ENCODE data around the gene KLC1.

The KLC1 gene

DNA sequence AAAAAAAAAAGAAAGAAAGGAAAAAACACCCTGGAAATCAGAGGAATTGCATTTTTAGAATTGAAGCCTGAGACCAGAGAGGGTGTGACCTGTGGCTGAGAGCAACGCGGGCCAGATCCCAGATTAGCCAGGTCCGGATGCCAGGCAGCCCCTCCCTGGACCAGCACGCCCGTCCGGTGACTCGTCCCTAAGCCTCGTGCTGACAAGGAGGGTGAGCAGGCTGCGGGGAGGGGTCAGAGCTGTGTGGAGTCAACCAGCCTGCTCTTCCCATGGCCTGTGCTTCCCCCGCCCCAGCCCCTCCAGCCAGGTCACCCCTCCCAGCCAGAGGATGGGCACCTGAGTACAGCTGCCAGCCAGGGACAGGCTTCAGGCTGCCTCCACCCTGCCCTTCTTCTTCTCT lies 4.2 kb upstream of the KLC1 start:
- peak; percentile 81 for DNase-seq (ENCODE audit: low spot score)
- POLR2A ChIA-PET (ENCODE audit: low non-redundant PET), result no interaction called here
- no peak for TF ChIP-seq CTCF (conservative IDR thresholded peaks at IDR 0.05; ENCODE audit: low read depth)
- CTCF ChIA-PET, result interaction anchor here (0.5 kb wide), 1 partner anchor 28 kb away, joined by 5 read pairs; no protein-coding TSS in a partner anchor
- H3K27ac ChIP-seq, result peak overlapping the region; percentile 97

DNA sequence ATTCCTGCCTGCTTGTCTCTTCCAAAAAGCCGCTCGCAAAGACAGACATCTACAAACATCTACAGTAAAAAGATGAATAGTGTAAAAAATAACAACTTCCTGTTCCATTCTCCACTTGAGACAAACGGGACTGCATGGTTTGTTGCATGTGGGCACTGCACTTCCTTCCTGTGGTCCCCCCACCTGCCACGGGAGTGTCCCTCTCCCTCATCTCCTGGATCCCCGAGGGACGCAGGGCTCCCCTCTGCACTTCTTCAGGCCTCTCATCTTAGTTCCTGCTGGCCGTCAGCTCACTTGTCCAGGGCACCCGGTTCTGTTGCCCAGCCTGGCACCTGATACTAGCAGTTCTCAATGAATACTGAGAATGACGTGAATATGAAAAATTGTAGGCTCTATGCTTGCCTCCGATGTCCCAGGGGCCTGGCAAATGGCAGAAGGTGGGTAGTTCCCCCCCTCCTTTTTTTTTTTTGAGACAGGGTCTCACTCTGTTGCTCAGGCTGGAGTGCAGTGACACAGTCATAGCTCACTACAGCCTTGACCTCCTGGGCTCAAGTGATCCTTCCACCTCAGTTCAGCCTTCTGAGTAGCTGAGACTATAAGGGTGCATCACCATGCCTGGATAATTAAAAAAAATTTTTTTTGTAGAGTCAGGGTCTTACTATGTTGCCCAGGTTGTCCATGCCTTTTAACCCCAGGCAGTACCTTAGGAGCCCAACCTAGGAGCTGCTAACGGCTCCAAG lies 3.5 kb upstream of the KLC1 start:
- CTCF ChIA-PET, result no interaction called here
- no peak for TF ChIP-seq CTCF (conservative IDR thresholded peaks at IDR 0.05; ENCODE audit: low read depth)
- POLR2A ChIA-PET (ENCODE audit: low non-redundant PET), result no interaction called here
- no peak for DNase-seq (ENCODE audit: low spot score)
- peak overlapping the region; percentile 97 for H3K27ac ChIP-seq

GRCh38 chr14:103626146-103626850 lies 2.7 kb upstream of the KLC1 start:
- peak overlapping the region; percentile 97 for H3K27ac ChIP-seq
- CTCF ChIA-PET, result no interaction called here
- POLR2A ChIA-PET (ENCODE audit: low non-redundant PET), result no interaction called here

GRCh38 chr14:103627073-103628025 lies 1.7 kb upstream of the KLC1 start:
- no peak for TF ChIP-seq CTCF (conservative IDR thresholded peaks at IDR 0.05; ENCODE audit: low read depth)
- H3K27ac ChIP-seq, result peak overlapping the region; percentile 97
- no peak for DNase-seq (ENCODE audit: low spot score)
- POLR2A ChIA-PET (ENCODE audit: low non-redundant PET), result no interaction called here
- CTCF ChIA-PET, result no interaction called here

More at GRCh38 chr14:103626146-103626850, 2.7 kb upstream of the KLC1 start:
- no peak for DNase-seq (ENCODE audit: low spot score)
- no peak for TF ChIP-seq CTCF (conservative IDR thresholded peaks at IDR 0.05; ENCODE audit: low read depth)

GRCh38 chr14:103628221-103628683 lies 759 bp upstream of the KLC1 start:
- peak; percentile 84 for DNase-seq (ENCODE audit: low spot score)
- no peak for TF ChIP-seq CTCF (conservative IDR thresholded peaks at IDR 0.05; ENCODE audit: low read depth)
- H3K27ac ChIP-seq, result peak overlapping the region; percentile 97
- ChIA-PET CTCF (no interaction called here), POLR2A (ENCODE audit: low non-redundant PET) (interaction anchor here (0.6 kb wide), 1 partner anchor 41 kb away, joined by 7 read pairs; no protein-coding TSS in a partner anchor)
